BLaER1 treated with 17β-estradiol and CSF1 and Interleukin-3, amounts not matched to agents 10 nM and 100 nM (cell line): ENCODE measurements around the gene AHRR.

ENCODE experiments used
- H3K27ac ChIP-seq, 11 experiments: shearing (Covaris generic); formaldehyde crosslinking; 2 replicates each; pipeline ENCODE4 v1.8.1; 2022
- H3K27me3 ChIP-seq, 11 experiments: shearing (Covaris generic); formaldehyde crosslinking; 2 replicates each; pipeline ENCODE4 v1.8.1; 2022
- H3K36me3 ChIP-seq, 11 experiments: shearing (Covaris generic); formaldehyde crosslinking; 2 replicates each; pipeline ENCODE4 v1.8.1; 2022
- H3K4me1 ChIP-seq, 10 experiments: shearing (Covaris generic); formaldehyde crosslinking; 2 replicates each; pipeline ENCODE4 v1.8.1; 2022
- H3K4me2 ChIP-seq, 11 experiments: shearing (Covaris generic); formaldehyde crosslinking; 2 replicates each; pipeline ENCODE4 v1.8.1; 2022
- H3K4me3 ChIP-seq, 10 experiments: shearing (Covaris generic); formaldehyde crosslinking; 2 replicates each; pipeline ENCODE4 v1.8.1; 2022
- H3K9ac ChIP-seq, 11 experiments: shearing (Covaris generic); formaldehyde crosslinking; 2 replicates each; pipeline ENCODE4 v1.8.1; 2022
- H3K9me3 ChIP-seq, 11 experiments: shearing (Covaris generic); formaldehyde crosslinking; replicated peaks in 1 of 11; 2 replicates each; pipeline ENCODE4 v1.8.1; 2022
- H4K20me1 ChIP-seq, 11 experiments: shearing (Covaris generic); formaldehyde crosslinking; 2 replicates each; pipeline ENCODE4 v1.8.1; 2022
- Cebpa-rat ChIP-seq, 11 experiments: shearing (Covaris generic); IDR thresholded peaks; 2 replicates each; pipeline ENCODE4 v1.8.1; 2022

Gene AHRR

GRCh38 chr5:316210-317085 is 5.1 kb upstream of the AHRR start:
- Histone ChIP-seq H4K20me1 (peaks cover 60 to 94% (median 92%) of the 10 kb centered on the region in 11 experiments), H3K9ac (peak overlapping the region in 2 of 11 experiments; percentile 10 to 15; a peak in 2 of 22 replicates), H3K27me3 (peaks cover 30 to 33% (median 32%) of the 10 kb centered on the region in 11 experiments), H3K36me3 (peaks cover 8 to 50% (median 35%) of the 10 kb centered on the region in 11 experiments; a peak in 19 of 22 replicates), H3K4me2 (peak overlapping the region; percentile 32 to 91 (median 73); a peak in 21 of 22 replicates), H3K27ac (no peak overlapping the region), H3K9me3 (no peaks in the 10 kb centered on the region), H3K4me1 (peaks cover 31 to 93% (median 85%) of the 10 kb centered on the region in 10 experiments), H3K4me3 (no peak overlapping the region; a peak in 2 of 20 replicates)
- no peak for TF ChIP-seq Cebpa-rat (IDR thresholded peaks at IDR 0.05)

DNA sequence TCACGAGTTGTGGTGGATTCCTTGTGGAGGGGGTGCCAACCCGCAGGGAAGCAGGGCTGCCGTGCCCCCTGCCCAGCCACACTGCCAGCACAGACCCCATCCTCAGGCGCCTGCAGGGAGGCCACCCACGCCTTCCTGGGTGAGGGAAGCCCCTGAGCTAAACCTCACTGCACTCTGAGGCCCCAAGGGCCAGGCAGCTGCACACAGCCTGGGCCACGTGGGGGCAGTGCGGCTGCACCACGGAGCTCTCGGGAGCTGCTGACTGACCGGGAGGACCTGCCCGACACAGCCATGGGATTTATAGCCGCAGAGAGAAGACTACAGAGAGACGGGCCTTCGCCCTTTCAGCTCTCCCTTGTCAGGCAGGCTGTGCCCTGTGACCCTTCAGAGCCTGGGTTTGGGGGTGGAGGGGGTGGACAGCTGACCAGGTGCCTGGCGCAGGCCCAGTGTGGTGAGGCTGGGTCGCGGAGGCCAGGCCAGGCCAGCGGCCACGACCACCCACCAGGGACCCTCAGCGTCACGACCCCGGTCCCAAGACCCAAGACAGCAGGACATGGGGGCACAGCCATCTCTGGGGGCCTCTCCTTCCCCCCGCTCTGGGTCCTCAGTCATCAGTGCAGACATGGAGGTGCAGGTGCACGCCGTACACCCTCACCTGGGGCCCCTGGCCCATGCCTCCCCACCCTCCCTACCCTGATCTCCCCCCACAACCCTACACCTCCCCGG is 4.3 kb upstream of the AHRR start:
- Histone ChIP-seq H3K4me3 (no peak overlapping the region), H4K20me1 (peaks cover 52 to 94% (median 91%) of the 10 kb centered on the region in 11 experiments), H3K27ac (no peak overlapping the region), H3K36me3 (peaks cover 8 to 46% (median 30%) of the 10 kb centered on the region in 11 experiments; a peak in 19 of 22 replicates), H3K4me2 (peak overlapping the region; percentile 32 to 91 (median 73); a peak in 21 of 22 replicates), H3K9ac (peak overlapping the region in 1 of 11 experiments; percentile 10; a peak in 1 of 22 replicates), H3K27me3 (peaks cover 38 to 41% (median 40%) of the 10 kb centered on the region in 11 experiments), H3K4me1 (peaks cover 30 to 92% (median 85%) of the 10 kb centered on the region in 10 experiments), H3K9me3 (no peaks in the 10 kb centered on the region)
- no peak for TF ChIP-seq Cebpa-rat (IDR thresholded peaks at IDR 0.05)

DNA sequence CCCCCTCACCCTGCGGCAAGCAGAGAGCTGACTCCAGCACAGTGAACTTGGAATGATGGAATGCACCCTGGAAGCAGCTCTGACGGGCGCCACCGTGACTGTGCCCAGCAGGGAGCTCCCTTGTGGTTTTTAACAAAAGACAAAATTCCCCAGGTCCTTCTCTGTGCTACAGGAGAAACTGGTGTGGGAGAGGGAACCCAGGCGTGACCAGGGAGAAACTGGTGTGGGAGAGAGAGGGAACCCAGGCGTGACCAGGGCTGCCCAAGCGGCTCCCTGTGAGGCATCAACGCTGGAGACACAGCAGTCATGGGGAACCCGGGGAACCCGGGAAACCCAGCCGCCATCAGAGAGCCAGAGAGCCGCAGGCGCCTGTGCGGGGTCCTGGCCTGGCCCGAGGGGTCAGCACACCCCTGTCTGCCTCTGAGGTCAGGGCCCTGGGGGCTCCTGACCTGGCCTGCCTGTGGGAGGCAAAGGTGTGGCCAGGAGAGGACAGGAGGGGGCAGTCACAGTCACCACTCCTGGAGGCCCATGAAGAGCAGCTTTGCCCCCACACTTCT is 3.1 kb upstream of the AHRR start:
- H3K27ac ChIP-seq, result no peak overlapping the region
- H3K4me1 ChIP-seq, result peaks cover 37 to 85% (median 74%) of the 10 kb centered on the region in 10 experiments
- H3K27me3 ChIP-seq, result peaks cover 50 to 53% (median 52%) of the 10 kb centered on the region in 11 experiments
- H3K36me3 ChIP-seq, result peaks cover 7 to 36% (median 18%) of the 10 kb centered on the region in 11 experiments; a peak in 18 of 22 replicates
- TF ChIP-seq Cebpa-rat (IDR thresholded peaks at IDR 0.05), result no peak
- H3K4me2 ChIP-seq, result peak overlapping the region; percentile 49 to 88 (median 80)
- 0 out of 22 replicates have a peak overlapping the region, but pooled peaks of 1 of the 11 experiments have one; percentile 2 for H3K9ac ChIP-seq
- no peaks in the 10 kb centered on the region; a peak in 1 of 22 replicates for H3K9me3 ChIP-seq
- H3K4me3 ChIP-seq, result no peak overlapping the region; a peak in 1 of 20 replicates
- peaks cover 40 to 94% (median 87%) of the 10 kb centered on the region in 11 experiments for H4K20me1 ChIP-seq

DNA sequence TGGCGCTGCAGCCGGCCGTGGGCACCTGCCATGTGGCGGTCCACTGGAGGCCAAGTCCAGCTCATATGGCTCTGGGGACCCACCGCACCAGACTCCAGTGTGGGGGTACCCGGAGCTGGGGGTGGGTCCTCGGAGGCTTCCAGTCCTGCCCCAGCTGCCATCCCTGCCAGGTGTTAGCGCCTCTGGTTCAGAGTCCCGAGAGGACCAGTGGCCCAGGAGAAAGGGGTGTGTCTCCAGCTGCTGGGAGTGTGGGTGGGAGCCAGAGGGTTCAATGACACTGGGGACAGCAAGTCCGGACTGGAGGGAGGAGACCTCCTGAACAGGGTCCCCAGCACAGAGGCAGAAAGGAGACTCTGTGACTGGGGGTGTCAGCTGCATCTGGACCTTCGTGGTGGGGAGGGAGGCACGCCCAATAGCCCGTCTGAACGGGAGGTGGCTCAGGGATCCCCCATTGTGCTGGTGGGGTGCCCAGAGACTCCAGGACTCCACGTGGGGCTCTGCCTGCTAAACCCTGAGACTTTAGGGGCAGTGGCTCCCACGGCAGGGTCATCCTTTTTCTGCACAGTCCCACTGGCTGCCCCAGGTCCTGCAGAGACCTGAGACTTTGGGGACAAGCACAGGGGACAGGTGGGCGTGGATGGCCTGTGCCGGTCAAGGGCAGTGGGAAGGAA is 2.4 kb upstream of the AHRR start:
- H3K4me1 ChIP-seq, result peaks cover 37 to 82% (median 67%) of the 10 kb centered on the region in 10 experiments
- peaks cover 56 to 59% (median 59%) of the 10 kb centered on the region in 11 experiments for H3K27me3 ChIP-seq
- H3K9ac ChIP-seq, result 0 out of 22 replicates have a peak overlapping the region, but pooled peaks of 1 of the 11 experiments have one; percentile 2
- TF ChIP-seq Cebpa-rat (IDR thresholded peaks at IDR 0.05), result no peak
- H3K4me2 ChIP-seq, result peak overlapping the region; percentile 49 to 88 (median 80)
- H4K20me1 ChIP-seq, result peaks cover 34 to 92% (median 82%) of the 10 kb centered on the region in 11 experiments
- no peak overlapping the region for H3K27ac ChIP-seq
- H3K36me3 ChIP-seq, result peaks cover under 1 to 29% (median 12%) of the 10 kb centered on the region in 11 experiments; a peak in 18 of 22 replicates
- no peaks in the 10 kb centered on the region; a peak in 2 of 22 replicates for H3K9me3 ChIP-seq
- H3K4me3 ChIP-seq, result no peak overlapping the region; a peak in 1 of 20 replicates

- Histone ChIP-seq H3K9ac (peak overlapping the region in 5 of 11 experiments; percentile 13 to 72 (median 60); a peak in 8 of 22 replicates), H3K4me3 (peak overlapping the region; percentile 46 to 69 (median 59); a peak in 19 of 20 replicates), H3K4me2 (peak overlapping the region; percentile 78 to 100 (median 91)), H3K27me3 (peaks cover 60 to 73% (median 66%) of the 10 kb centered on the region in 11 experiments), H3K4me1 (peaks cover 37 to 66% (median 55%) of the 10 kb centered on the region in 10 experiments), H4K20me1 (peaks cover 17 to 76% (median 66%) of the 10 kb centered on the region in 11 experiments; a peak in 21 of 22 replicates), H3K9me3 (no peaks in the 10 kb centered on the region; a peak in 2 of 22 replicates), H3K36me3 (peaks cover 0 to 13% (median 0%) of the 10 kb centered on the region in 11 experiments; a peak in 8 of 22 replicates), H3K27ac (no peak overlapping the region)
- TF ChIP-seq Cebpa-rat (IDR thresholded peaks at IDR 0.05), result no peak
These were observed 837 bp upstream of the AHRR start for GRCh38 chr5:320524-321229.

DNA sequence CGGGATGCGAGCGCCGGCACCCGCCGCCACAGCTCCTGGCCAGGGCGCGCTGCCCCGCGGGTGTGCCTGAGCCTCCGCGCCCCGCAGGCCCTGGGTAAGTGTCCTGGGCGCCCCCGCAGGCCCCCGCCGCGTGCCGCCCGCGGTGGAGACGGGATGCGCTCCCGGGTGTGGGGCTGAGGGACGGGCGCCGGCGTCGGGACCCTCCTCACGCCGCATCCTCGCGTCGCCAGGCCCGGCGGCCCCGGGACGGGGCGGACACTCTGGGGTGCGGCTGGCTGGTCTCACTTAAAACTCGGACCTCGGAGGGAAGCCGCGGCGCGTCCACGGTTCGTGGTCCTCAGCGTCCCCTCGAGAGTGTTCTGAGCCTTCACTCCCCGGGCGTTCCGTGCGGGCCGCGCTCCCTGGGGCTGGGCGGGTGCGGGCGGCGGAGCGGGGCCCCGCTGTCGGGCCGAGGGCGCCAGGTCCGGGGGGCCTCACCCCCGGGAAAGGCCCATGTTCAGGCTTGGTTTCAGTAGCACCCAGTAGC is 275 bp downstream of the AHRR start:
- Histone ChIP-seq H3K4me3 (peak overlapping the region; percentile 46 to 69 (median 59)), H3K4me2 (peak overlapping the region; percentile 78 to 100 (median 91)), H3K36me3 (peaks cover 0 to 2% (median 0%) of the 10 kb centered on the region in 11 experiments; a peak in 4 of 22 replicates), H4K20me1 (peaks cover 6 to 64% (median 55%) of the 10 kb centered on the region in 11 experiments; a peak in 21 of 22 replicates), H3K9me3 (peaks cover 0 to 5% (median 0%) of the 10 kb centered on the region in 11 experiments; a peak in 2 of 22 replicates), H3K4me1 (peaks cover 32 to 55% (median 44%) of the 10 kb centered on the region in 10 experiments), H3K9ac (peak overlapping the region in 7 of 11 experiments; percentile 15 to 72 (median 41); a peak in 8 of 22 replicates), H3K27me3 (peaks cover 60 to 73% (median 66%) of the 10 kb centered on the region in 11 experiments), H3K27ac (peak overlapping the region in 3 of 11 experiments; percentile 20 to 38 (median 29); a peak in 2 of 22 replicates)
- TF ChIP-seq Cebpa-rat (IDR thresholded peaks at IDR 0.05), result no peak
